Endodermal cell (in vitro differentiated cells): ENCODE measurements around the gene CAMTA1. TPM values are rescaled to one million over a fixed set of nuclear protein-coding genes. Genes with fewer than 3 reads are reported as not detected.

Experiments
- DNase-seq: peaks from one replicate; pipeline ENCODE4 v3.0.0-alpha.2; 2017
- H3K27ac ChIP-seq: 2 replicates; pipeline ENCODE4 v1.5.1; 2013; ENCODE audit warnings: mild to moderate bottlenecking, low read depth, low read length, moderate library complexity
- H3K27me3 ChIP-seq: 2 replicates; pipeline ENCODE4 v1.6.1; 2013; ENCODE audit warnings: mild to moderate bottlenecking, low read length, moderate library complexity; ENCODE audit not compliant: insufficient read depth, control insufficient read depth, poor library complexity, severe bottlenecking
- H3K36me3 ChIP-seq: 2 replicates; pipeline ENCODE4 v1.7.0; 2013; ENCODE audit warnings: mild to moderate bottlenecking, low read length, moderate library complexity; ENCODE audit not compliant: control insufficient read depth, insufficient read depth
- H3K4me1 ChIP-seq: one replicate; pipeline ENCODE4 v1.7.0; 2013; ENCODE audit warnings: low read length; ENCODE audit not compliant: control insufficient read depth, insufficient read depth
- H3K4me3 ChIP-seq: 2 replicates; pipeline ENCODE4 v1.5.1; 2013; ENCODE audit warnings: mild to moderate bottlenecking, low read length, moderate library complexity
- H3K9ac ChIP-seq: 2 replicates; pipeline ENCODE4 v1.6.1; 2013; ENCODE audit warnings: mild to moderate bottlenecking, low read length, moderate library complexity; ENCODE audit not compliant: poor library complexity, severe bottlenecking; ENCODE audit errors: extremely low read depth
- H3K9me3 ChIP-seq: 2 replicates; pipeline ENCODE4 v1.6.1; 2013; ENCODE audit warnings: mild to moderate bottlenecking, low read length, moderate library complexity; ENCODE audit not compliant: control insufficient read depth
- H3K27ac Mint-ChIP-seq: 2 replicates; pipeline ENCODE4 v1.8.0; 2020; ENCODE audit warnings: mixed read lengths
- H3K27me3 Mint-ChIP-seq: 2 replicates; pipeline ENCODE4 v1.8.0; 2021; ENCODE audit warnings: mild to moderate bottlenecking, mixed read lengths; ENCODE audit not compliant: insufficient read depth
- H3K36me3 Mint-ChIP-seq: 2 replicates; pipeline ENCODE4 v1.8.0; 2020; ENCODE audit warnings: low read depth, mixed read lengths
- H3K4me1 Mint-ChIP-seq: 2 replicates; pipeline ENCODE4 v1.8.0; 2020; ENCODE audit warnings: mixed read lengths
- H3K4me3 Mint-ChIP-seq: 2 replicates; pipeline ENCODE4 v1.8.0; 2020; ENCODE audit warnings: mild to moderate bottlenecking, moderate library complexity, mixed read lengths
- H3K9me3 Mint-ChIP-seq: 2 replicates; pipeline ENCODE4 v1.8.0; 2020; ENCODE audit warnings: mild to moderate bottlenecking, mixed read lengths
- CTCF ChIP-seq: fragments of 200-600 bp; sonication (generic); conservative IDR thresholded peaks from 2 replicates; pipeline ENCODE4 v1.5.0; 2021; ENCODE audit warnings: antibody characterized with exemption, mild to moderate bottlenecking
- WGBS, 2 experiments: methylation state at CpG; one replicate each; pipeline versions ENCODE4 v1.1.5 to v1.1.7; 2013; ENCODE audit warnings: missing lambda C conversion rate in 2 of 2, mixed read lengths in 1 of 2; ENCODE audit not compliant: insufficient coverage in 1 of 2, insufficient read length in 1 of 2; 5-methylcytosine and 5-hydroxymethylcytosine counted together
- total RNA-seq, 2 donors: library from RNA; stranded (reverse); fragmentation: NEBNext Ultra II Directional in 1 of 2; extraction: Animal tissue kit (Norgen Biotek cat#: 25700) in 1 of 2; gene quantifications; 2 replicates in 1 of 2; 3 replicates in 1 of 2; pipeline ENCODE4 v1.2.1, GENCODE V29; 2021

The CAMTA1 gene
- total RNA-seq, 2 donors from 2014 or later, result 123 to 137 TPM

DNA sequence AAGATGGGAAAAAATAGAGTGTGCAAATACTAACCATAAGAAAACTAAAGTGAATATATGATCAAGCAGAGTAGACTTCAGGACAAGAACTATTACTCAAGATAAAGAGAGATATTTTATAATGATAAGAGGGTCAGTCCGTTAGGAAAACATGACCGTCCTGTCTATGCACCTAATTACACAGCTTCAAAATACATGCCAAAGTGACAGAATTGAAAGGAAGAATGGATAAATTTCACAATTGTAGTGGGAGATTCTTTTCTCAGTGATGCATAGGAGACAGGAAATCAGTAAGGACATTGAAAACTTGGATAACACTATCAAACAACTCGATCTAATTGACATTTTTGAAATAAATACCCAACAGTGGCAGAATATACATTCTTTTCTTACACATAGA lies 489.0 kb downstream of the CAMTA1 start:
- no peak overlapping the region for H3K27ac ChIP-seq
- H3K4me3 Mint-ChIP-seq, result no peak overlapping the region
- TF ChIP-seq CTCF, result no peak
- no peak overlapping the region for H3K27ac Mint-ChIP-seq
- peaks cover 16% of the 10 kb centered on the region for H3K9me3 Mint-ChIP-seq
- no peaks in the 10 kb centered on the region for H3K4me1 ChIP-seq
- H3K4me3 ChIP-seq, result no peak overlapping the region
- no peaks in the 10 kb centered on the region for H3K36me3 Mint-ChIP-seq
- H3K9ac ChIP-seq, result no peak overlapping the region
- no peaks in the 10 kb centered on the region for H3K27me3 ChIP-seq
- H3K27me3 Mint-ChIP-seq, result no peaks in the 10 kb centered on the region
- WGBS, 2 experiments, result 79 to 100% methylated on average over 1 to 3 of the region's 3 CpGs
- no peaks in the 10 kb centered on the region for H3K36me3 ChIP-seq
- H3K4me1 Mint-ChIP-seq, result peaks cover 2% of the 10 kb centered on the region
- peaks cover 11% of the 10 kb centered on the region for H3K9me3 ChIP-seq
- DNase-seq, result no peak

DNA sequence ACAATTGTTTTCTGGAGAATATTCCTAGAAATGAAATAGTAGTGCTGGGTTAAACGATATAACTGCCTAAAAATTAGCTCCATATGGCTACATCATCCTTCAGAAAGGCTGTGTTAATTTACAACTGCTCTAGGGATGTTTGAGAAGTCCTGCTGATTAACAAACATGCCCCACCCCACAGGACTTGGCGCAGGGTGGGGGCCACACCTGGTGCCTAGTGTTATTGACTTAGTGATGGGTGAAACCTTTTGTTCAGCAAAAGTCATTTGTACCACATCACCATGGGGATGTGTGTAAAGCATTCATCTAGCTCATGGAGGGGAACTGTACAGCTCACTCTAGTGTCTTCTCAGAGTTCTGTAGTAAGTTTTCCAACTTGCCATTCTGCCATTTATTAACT lies 492.8 kb downstream of the CAMTA1 start:
- TF ChIP-seq CTCF, result no peak
- 87% methylated on average over 2 of the region's 2 CpGs; no CpG with 5 or more reads in 1 of the 2 experiments for WGBS, 2 experiments

DNA sequence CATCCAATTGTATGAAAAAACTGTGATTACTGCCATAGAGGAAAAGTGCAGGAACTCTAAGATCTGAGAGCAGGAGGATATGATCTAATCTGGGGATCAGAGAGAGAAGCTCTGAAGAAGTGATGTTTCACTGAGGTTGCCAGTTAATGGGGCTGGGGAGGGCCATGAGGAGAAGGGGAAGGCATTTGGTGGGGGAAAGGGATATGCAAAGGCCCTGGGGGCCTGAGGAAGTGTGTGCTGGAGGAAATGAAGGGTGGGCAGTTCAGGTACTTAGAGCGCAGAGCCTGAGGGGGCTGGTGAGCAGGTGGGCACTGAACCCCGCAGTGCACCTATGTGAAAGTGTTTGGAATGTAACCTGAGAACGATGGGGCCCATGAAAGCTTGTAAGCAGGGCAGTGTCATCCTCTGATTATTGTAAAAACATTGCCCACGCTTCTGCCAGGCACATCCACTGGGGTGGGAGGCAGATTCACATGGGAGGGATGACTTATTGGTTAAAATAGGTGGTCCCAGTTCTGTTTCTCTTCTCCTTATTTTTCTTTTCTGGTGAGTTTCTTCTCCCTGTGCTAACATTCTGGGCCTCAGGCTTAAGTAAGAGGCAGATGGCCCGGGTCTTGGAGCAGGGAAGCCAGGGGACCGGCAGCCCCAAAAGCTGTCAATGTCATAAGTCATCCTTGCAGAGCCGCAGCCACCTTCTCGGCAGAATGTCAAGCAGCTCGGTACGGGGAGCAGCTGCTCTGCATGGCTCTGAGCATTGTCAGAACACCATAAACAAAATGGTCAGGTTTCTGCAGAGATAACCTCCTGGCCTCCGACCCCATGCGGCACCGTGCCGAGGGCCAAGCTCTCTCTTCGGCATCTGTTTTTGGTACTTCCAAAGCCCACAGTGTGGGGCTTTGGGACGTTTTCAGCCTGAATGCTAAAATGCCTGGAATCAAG lies 493.8 kb downstream of the CAMTA1 start:
- Mint-ChIP-seq H3K4me1 (peaks cover 2% of the 10 kb centered on the region), H3K27ac (no peak overlapping the region), H3K4me3 (no peak overlapping the region), H3K9me3 (peaks cover 11% of the 10 kb centered on the region), H3K36me3 (no peaks in the 10 kb centered on the region), H3K27me3 (no peaks in the 10 kb centered on the region)
- no peaks in the 10 kb centered on the region for H3K27me3 ChIP-seq
- H3K4me3 ChIP-seq, result no peak overlapping the region
- 89 to 92% methylated on average over 11 to 16 of the region's 16 CpGs for WGBS, 2 experiments
- peak; percentile 32 for DNase-seq
- H3K36me3 ChIP-seq, result no peaks in the 10 kb centered on the region
- no peak overlapping the region for H3K9ac ChIP-seq
- no peak for TF ChIP-seq CTCF
- peaks cover 5% of the 10 kb centered on the region for H3K9me3 ChIP-seq
- H3K27ac ChIP-seq, result no peak overlapping the region
- H3K4me1 ChIP-seq, result no peaks in the 10 kb centered on the region

More for the DNA sequence above, 492.8 kb downstream of the CAMTA1 start:
- no peak overlapping the region for H3K27ac ChIP-seq
- H3K9me3 ChIP-seq, result peaks cover 5% of the 10 kb centered on the region
- peaks cover 11% of the 10 kb centered on the region for H3K9me3 Mint-ChIP-seq
- H3K4me3 ChIP-seq, result no peak overlapping the region
- no peaks in the 10 kb centered on the region for H3K4me1 ChIP-seq
- peak; percentile 16 for DNase-seq
- no peaks in the 10 kb centered on the region for H3K27me3 ChIP-seq
- H3K9ac ChIP-seq, result no peak overlapping the region
- H3K27me3 Mint-ChIP-seq, result no peaks in the 10 kb centered on the region
- no peaks in the 10 kb centered on the region for H3K36me3 Mint-ChIP-seq
- no peak overlapping the region for H3K27ac Mint-ChIP-seq
- H3K4me1 Mint-ChIP-seq, result peaks cover 2% of the 10 kb centered on the region
- H3K36me3 ChIP-seq, result no peaks in the 10 kb centered on the region
- no peak overlapping the region for H3K4me3 Mint-ChIP-seq
